ENCODE data around the gene CATSPERB. TPM values are rescaled to one million over a fixed set of nuclear protein-coding genes. Genes with fewer than 3 reads are reported as not detected.
"Not testable (repeated sequence)": the region's sequence is repeated elsewhere in the genome, so short reads cannot be mapped to it uniquely, and the experiment has no call there.

The CATSPERB gene
- total and polyA plus RNA-seq, 8 donors: 0.31 to 56.5 (median 3.5) TPM

DNA sequence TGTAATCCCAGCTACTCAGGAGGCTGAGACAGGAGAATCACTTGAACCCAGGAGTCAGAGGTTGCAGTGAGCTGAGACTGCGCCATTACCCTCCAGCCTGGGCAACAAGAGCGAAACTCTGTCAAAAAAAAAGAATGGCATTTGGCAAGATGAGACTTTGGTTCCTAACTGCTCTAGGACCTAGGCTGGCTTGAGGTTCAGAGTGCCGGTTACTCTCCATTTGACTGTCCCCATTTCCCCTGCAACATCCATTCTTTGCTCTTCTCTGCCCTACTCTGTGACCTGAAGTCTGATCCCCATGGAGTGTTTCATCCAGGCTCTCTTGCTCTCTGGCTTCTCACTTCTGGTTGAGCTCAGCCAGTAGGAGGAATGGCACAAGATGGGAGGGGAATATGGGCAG lies 195.6 kb downstream of the CATSPERB start:
- Histone ChIP-seq H3K4me3 (no peak overlapping the region), H3K36me3 (no peaks in the 10 kb centered on the region), H3K4me1 (no peaks in the 10 kb centered on the region), H3K27ac (no peak overlapping the region), H3K9me3 (peaks cover under 1 to 15% (median 9%) of the 10 kb centered on the region in 4 donors), H3K27me3 (no peaks in the 10 kb centered on the region)
- intact Hi-C loops (cut with DNase I; ENCODE audit: low total_unique reads): no loop called here
- TF ChIP-seq EP300 (IDR thresholded peaks at IDR 0.05) (no peak), POLR2AphosphoS5 (IDR thresholded peaks at IDR 0.05) (no peak), POLR2A (IDR thresholded peaks at IDR 0.05) (no peak)
- TF ChIP-seq, protein P1, sequence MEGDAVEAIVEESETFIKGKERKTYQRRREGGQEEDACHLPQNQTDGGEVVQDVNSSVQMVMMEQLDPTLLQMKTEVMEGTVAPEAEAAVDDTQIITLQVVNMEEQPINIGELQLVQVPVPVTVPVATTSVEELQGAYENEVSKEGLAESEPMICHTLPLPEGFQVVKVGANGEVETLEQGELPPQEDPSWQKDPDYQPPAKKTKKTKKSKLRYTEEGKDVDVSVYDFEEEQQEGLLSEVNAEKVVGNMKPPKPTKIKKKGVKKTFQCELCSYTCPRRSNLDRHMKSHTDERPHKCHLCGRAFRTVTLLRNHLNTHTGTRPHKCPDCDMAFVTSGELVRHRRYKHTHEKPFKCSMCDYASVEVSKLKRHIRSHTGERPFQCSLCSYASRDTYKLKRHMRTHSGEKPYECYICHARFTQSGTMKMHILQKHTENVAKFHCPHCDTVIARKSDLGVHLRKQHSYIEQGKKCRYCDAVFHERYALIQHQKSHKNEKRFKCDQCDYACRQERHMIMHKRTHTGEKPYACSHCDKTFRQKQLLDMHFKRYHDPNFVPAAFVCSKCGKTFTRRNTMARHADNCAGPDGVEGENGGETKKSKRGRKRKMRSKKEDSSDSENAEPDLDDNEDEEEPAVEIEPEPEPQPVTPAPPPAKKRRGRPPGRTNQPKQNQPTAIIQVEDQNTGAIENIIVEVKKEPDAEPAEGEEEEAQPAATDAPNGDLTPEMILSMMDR (IDR thresholded peaks at IDR 0.05): no peak
- no peak for DNase-seq
- WGBS, 5 donors: 93 to 100% (median 97%) methylated on average over 3 of the region's 3 CpGs

DNA sequence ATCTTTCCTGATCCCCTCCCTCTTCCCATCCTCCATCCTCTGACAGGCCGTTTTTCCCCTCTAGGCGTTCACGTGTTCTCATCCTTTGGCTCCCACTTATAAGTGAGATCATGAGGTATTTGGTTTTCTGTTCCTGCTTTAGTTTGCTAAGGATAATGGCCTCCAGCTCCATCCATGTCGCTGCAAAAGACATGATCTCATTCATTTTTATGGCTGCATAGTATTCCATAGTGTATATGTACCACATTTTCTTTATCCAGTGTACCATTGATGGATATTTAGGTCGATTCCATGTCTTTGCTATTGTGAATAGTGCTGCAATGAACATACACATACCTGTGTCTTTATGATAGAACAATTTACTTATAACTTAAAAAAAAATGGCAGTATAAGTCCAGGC lies 197.8 kb downstream of the CATSPERB start:
- H3K36me3 ChIP-seq; H3K27ac ChIP-seq; H3K4me3 ChIP-seq; intact Hi-C loops (cut with DNase I; ENCODE audit: low total_unique reads); DNase-seq; H3K9me3 ChIP-seq; H3K27me3 ChIP-seq; H3K4me1 ChIP-seq: not testable (repeated sequence)
- 83 to 88% (median 84%) methylated on average over 5 of the region's 5 CpGs for WGBS, 5 donors

GRCh38 chr14:91533623-91534022 lies 198.3 kb downstream of the CATSPERB start:
- TF ChIP-seq POLR2AphosphoS5 (IDR thresholded peaks at IDR 0.05): no peak
- no peak for TF ChIP-seq POLR2A (IDR thresholded peaks at IDR 0.05)
- no peak for TF ChIP-seq EP300 (IDR thresholded peaks at IDR 0.05)
- TF ChIP-seq, protein P1 (IDR thresholded peaks at IDR 0.05): no peak
- H3K27ac ChIP-seq: no peak overlapping the region
- 70 to 82% (median 79%) methylated on average over 3 of the region's 3 CpGs for WGBS, 5 donors

More at GRCh38 chr14:91533623-91534022, 198.3 kb downstream of the CATSPERB start:
- Histone ChIP-seq H3K4me3 (no peak overlapping the region), H3K27me3 (peaks cover 0 to 4% (median 0%) of the 10 kb centered on the region in 3 donors), H3K4me1 (no peaks in the 10 kb centered on the region), H3K36me3 (no peaks in the 10 kb centered on the region), H3K9me3 (no peaks in the 10 kb centered on the region)
- no peak for DNase-seq
- intact Hi-C loops (cut with DNase I; ENCODE audit: low total_unique reads): no loop called here

Small RNA genes within 50 kb of the gene (small RNA-seq; reads per million reads assigned to genes)
- gene AL133373.1 (0 reads per million in 4 donors), gene POLR3GP1 (0 reads per million in 4 donors), gene RF00012 (0 reads per million in 4 donors)

Other genes with a start within 250 kb of the CATSPERB start
- gene PPP4R3A, start 221.8 kb downstream of the CATSPERB start, total RNA-seq: 100 to 1,000 TPM in 1 of 5 donors, 10 to 100 TPM in 4; 66.9 to 145 (median 76.8) TPM
- 10 to 100 TPM; 35.7 to 42.8 (median 38.6) TPM for gene PPP4R3A, start 221.8 kb downstream of the CATSPERB start, polyA plus RNA-seq
- 100 to 1,000 TPM in 3 of 5 donors, 10 to 100 TPM in 2; 66.6 to 162 (median 106) TPM for gene TC2N, start 135.4 kb upstream of the CATSPERB start, total RNA-seq
- gene TC2N, start 135.4 kb upstream of the CATSPERB start, polyA plus RNA-seq: 10 to 100 TPM; 15.6 to 34.2 (median 19.7) TPM
- 100 to 1,000 TPM in 2 of 5 donors, 10 to 100 TPM in 3; 44.9 to 151 (median 76.3) TPM for gene FBLN5, start 215.6 kb upstream of the CATSPERB start, total RNA-seq
- gene FBLN5, start 215.6 kb upstream of the CATSPERB start, polyA plus RNA-seq: 10 to 100 TPM; 20.1 to 48.3 (median 22.7) TPM

Data from stomach (tissue), 9 donors.